Measurements from ENCODE around the gene SPRTN.

The SPRTN gene

DNA sequence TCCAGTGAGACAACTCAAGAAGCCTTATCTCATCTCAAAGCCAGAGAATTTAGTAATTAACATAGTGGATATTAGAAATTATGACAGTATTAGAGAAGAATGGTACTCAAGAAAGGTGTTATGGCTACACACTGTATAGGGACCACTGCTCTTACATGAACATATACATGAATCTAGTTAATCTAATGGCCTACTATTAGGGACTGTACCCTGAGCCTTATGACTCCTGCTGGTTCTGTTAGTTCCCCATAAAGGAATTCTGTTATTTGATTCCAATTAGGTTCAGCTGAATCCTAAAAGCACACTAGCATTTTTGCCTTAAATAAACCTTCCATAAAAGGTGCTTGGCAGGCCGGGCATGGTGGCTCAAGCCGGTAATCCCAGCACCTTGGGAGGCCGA is 44.3 kb downstream of the SPRTN start:
- DNase-seq: no peak

DNA sequence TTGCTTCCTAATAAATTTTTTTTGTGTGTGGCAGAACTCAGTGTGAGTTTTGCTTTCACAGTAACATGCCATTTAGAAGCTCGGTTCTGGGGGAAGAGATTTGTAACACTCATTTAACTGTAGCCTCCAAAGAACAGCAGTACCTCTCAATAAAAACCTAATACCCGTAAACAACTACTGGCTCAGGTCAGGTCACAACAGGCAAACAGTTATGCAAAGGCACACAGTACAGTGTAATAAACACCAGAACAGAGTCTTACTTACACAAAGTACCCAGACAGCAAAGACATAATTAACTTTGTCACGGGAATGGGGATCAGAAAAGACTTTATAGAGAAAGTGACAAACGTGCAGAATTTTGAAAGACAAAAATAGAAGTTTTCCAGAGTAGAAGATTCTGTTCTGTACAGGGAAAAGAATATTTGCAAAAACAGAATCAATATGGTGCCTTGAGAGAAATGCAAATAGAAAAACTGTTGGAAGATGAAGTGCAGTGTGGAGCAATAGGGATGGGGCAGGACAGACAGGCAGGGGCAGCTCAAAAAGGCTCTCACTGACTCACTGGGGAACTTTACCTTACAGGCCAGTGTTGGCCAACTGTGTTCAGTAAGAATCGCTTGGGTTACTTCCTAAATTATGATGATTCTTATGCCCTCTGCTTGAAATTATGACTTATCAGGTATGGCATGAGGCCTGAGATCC is 45.2 kb downstream of the SPRTN start:
- DNase-seq: no peak

DNA sequence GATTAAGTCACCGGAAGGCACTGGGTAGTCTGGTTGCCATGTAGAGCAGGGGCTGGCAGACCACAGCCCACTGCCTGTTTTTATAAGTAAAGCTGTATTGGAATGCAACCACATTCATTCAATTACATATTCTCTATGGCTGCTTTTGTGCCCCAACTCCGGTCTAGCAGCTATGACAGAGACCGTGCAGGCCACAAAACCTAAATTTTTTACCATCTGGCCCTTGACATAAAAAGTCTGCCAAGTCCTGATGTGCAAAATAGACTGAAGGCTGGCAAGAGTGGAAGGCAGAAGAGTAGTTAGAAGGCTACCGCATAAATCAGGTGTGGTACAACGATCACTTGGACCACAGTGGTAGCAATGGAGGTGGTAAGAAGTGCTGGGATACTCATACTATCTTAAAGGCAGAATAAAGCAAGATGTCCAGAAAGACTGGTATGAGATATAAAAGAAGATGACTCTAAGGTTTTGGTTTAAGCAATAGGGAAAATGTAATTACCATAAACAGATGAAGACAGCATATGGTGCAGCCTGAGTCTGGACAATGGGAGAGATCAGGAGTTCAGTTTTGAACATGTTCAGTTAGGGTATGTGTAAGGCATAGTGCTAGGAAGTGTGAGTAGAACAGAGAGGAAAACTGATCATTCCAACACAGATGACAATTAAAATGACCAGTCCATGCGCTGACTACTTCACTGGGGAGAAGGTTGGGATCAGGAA is 46.8 kb downstream of the SPRTN start:
- DNase-seq: no peak

DNA sequence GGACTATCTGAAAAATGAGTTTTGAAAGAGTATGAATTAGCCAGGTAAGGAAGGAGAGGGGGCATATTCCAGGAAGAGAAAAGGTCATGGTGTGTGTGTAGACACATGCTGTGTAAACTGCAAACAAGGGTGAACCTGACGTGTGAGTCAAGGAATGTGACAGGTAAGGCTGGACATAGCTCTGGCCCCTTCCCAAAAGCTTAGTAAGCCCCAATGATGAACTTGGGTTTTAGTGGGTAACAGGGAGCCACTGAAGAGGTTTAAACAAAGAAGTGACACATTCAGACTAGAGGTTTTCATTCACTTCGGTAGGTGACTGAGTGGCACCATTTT is 47.3 kb downstream of the SPRTN start:
- no peak for DNase-seq

DNA sequence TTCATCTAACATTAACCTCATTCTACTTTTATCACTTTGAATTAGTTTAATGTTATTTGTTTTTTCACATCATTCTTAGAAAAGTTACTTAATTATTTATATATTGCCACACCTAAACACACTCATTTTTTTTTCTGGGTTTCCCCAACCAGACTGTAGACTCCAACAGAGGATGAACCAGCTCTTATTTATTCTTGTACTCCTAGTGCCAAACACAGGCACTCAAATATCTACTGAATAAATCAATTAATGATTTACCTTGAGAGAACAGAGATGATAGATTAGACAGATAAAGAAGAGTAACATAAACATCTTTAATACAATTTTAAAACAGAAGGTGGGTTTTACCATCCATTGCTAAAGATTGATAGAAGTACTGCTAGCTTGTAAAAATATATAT is 48.4 kb downstream of the SPRTN start:
- DNase-seq: no peak

DNA sequence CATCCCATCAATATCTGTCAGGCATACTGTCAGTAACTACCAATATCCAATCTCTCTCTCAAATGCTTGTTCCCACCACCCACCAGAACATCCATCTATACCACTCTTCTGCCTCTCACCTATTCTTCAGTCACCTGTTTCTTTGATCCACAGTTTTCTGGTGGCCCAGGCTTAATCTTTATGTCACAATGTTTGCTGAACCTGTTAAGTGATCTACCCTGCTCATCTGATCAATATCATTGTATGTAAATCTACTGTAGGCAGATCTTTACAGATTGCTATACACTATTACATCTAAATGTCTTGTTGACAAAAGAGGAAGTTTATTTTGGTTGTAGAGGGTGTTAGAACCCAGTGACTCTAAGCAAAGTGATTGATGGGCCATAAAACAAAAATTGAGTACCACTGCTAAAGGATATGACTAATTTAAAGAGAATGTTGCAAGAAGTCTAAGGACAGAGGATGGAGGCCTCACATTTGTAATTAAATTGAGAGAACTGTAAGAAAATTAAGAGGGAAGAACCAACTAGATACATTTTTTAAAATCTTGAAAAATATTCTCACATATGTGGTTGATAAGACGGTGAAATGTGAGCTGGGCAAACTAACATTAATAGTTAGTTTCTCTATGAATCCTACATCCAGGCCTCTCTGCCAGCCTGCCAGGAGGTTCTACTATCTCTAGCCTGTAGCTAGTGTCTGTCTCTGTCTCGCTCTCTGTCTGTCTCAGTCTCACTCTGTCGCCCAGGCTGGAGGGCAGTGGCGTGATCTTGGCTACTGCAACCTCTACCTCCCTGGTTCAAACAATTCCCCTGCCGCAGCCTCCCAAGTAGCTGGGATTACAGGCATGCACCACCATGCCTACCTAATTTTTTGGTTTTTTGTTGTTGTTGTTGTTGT is 49.9 kb downstream of the SPRTN start:
- no peak for DNase-seq

DNA sequence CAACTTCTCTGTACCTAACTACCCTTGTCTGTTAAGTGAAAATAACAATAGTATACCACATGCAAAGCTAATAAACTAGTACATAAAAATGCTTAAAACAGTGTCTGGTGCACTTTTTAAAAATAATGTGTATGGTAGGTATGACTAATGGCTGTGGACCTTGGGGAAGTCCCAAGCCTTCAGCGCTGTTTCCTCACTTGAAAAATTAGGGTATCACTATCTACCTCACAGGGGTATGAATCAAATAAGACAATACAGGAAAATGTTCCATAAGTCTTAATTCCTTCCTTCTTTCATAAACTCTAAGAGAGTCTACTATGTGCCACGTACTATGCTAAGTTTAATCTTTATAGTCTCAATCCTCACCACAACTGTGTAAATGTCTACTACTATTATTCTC is 52.0 kb downstream of the SPRTN start:
- no peak for DNase-seq

DNA sequence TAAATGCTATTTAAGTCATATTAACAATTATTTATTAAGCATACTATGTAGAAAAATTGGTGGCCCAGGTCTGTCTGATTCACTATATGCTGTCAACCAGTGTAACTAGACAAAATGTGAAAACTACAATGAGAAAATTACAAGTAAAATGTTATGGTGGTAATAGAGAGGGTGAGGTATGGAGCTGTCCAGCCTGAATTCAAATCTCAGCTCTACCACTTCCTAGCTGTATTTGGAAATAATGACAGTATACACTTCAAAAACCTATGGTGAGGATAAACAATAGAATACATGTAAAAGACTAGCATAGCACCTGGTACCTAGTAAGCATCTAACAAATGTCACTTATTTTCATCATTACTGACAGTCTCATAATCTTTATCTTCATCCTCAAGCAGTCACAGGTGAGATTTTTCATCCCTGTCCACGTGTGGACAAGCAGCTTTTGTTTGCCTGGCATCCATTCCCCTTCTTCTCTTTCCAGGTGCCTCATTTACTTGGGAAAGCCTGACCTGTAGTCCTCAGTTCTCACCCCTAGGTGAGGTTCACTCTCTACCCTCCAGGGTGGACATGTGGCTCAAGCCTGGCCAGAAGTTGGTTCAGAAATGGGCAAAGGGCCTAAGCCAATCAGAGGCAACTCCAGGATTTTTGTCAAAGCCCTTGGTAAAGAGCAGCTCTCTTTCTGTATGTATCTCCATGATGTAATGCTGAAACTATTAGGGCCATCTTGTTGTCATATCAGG is 54.5 kb downstream of the SPRTN start:
- DNase-seq: no peak

DNA sequence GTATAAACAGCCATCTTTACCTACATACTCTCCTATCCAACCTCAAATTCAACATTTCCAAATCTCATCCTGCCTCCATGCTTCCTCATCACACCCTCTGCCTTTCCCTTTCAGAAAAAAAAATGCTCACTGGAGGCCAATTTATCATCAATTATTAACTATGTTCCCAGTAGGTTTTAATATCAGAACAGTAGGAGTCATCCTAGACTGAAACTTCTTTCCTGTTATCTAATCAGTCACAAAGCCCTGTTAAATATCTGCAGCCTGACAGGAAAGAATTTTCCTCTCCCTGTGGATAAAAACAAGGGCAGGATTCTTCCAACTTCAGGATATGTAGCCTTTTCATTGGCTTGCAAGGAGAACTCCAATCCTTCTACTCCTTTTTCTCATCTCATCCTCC is 55.6 kb downstream of the SPRTN start:
- no peak for DNase-seq

DNA sequence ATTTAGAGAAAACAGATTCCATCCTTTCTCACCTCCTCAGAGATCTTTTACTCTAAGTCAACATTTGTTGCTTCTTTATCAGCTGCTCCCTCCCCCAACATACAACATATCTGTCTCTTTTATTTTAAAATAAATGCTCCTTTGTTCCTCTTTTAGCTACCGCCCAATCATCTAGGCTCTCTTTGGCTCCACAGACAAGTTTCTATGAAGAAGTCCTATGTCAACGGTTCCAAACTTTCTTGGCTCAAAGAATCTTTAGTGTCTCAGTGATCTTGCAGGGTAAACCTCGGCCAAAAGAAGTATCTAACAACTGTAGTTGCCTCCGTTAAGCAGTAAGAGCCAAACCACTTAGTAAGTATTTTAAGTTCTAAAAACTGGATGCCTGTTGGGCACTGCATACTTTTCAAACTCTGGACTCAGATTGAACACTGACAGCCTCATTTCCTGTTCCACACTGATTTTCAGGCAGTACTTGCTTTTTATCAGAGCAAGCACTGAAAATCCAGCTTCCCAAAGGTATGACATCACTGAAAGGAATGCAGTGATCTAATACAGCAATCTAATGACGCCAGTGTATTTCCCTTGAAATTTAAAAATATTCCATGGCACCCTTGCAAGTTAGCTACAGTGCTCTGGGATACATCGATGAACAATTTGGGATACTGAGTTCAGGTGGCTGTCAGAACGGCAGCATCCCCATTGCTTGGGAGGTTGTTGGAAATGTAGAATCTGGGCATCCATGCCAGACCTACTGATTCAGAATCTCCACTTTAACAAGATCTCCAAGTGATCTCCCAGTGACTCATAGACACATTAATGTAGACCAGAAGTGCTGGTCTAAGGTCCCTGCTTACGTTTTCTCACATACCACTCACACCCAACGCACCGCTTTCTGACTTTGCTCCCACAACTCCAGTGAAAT is 57.2 kb downstream of the SPRTN start:
- DNase-seq: no peak

DNA sequence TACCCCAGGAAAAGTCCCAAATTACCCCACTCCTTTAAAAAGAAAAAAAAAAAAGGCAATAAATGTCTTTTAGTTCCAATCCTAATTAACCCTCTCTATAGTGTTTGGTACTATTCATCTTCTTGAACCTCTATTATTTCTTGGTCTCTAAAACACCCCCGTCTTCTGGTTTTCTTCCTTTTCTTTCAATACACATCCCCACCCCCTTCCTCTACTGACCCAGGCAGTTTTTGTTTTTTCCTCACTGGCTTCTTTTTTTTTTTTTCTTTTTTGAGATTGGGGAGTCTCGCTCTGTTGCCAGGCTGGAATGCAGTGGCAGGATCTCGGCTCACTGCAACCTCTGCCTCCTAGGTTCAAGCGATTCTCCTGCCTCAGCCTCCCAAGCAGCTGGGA is 57.9 kb downstream of the SPRTN start:
- no peak for DNase-seq

DNA sequence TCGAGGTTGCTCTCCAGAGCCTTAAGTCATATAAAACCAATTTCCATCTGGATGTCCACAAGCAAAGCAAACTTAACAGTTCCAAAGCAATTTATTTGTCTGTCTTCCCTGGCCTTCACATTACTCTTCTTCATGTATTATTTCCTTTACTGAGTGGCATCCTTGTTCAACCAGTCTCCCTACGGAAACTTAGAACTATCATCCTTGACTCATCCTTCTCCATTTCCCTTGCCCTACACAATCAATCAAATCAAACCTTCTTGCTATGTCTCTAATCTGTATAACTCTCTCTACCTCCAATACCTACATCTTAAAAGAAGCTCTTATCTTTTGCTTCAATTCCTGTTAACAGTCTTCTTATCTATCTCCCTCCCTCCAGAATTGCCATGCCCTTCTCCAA is 58.5 kb downstream of the SPRTN start:
- DNase-seq: no peak

DNA sequence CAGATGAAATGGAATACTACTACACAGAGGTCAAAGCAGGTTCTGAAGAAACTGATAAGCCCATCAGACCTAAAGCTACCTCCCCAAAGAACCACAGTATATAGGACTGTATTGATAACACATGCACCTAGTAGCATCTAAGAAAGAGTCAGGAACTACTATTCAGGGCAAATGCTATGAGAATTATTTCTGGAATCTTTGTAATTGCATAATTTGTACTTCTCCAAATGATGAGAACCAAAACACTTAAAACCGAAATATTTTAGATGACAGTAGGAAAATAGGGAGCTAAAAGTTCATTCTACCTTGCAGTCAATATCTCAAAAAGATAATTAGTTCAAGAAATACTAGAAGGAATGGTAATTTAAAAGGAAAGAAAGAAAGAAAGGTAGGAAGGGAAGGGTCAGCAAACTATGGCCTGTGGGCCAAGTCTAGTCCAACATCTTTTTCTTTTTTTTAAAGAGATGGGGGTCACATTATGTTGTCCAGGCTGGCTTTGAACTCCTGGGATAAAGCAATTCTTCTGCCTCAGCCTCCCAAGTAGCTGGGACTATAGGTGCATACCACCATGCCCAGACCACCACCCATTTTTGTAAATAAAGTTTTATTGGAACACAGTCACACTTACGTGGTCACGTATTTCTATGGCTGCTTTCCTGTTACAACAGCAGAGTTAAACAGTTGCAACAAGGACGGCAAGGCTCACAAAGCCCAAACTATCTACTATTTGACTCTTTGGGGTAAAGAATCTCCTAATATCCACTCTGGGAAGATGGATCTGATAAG is 60.0 kb downstream of the SPRTN start:
- DNase-seq: no peak

DNA sequence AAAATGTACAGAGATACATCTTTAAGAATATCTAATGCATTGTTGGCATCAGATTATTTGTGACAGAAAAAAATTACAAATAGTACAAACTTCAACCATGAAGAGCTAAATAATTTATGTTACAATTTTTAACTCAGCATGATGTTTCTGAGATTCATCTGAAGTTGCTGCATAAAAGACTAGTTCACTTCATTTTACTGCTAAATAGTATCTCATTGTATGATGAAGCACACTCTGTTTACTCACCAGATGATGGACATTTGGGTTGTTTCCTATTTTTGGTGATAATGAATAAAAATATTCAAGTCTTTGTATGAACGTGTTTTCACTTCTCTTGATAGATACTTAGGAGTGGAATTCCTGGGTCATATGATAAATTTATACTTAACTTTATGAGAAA is 63.4 kb downstream of the SPRTN start:
- DNase-seq: no peak

DNA sequence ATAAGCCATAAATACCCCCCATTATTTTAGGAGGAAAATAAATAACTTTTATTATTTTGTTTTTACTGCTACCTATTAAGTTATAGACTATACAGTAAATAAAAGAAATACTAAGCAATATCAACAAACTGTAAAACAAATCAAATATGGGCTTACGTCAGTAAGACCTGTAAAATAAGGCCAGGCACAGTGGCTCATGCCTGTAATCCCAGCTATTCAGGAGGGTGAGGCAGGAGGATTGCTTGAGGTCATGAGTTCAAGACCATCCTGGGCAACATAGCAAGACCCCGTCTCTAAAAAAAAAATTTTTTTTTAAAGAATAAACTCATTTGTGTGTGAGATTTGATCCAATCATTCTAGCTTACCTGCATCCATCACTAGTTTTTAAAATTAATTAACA is 66.2 kb downstream of the SPRTN start:
- DNase-seq: no peak
